Activated CD8-positive, alpha-beta T cell treated with anti-CD3 and anti-CD28 coated beads for 36 hours (primary cell): ENCODE data around the gene ARHGAP26. TPM values are rescaled to one million over a fixed set of nuclear protein-coding genes. Genes with fewer than 3 reads are reported as not detected.

ENCODE experiments used
- ATAC-seq: fragments of 200-7000 bp; cut with Tn5 transposase; one replicate; pipeline ENCODE4 v1.10.0; 2021; ENCODE audit warnings: mild to moderate bottlenecking, moderate library complexity
- CTCF ChIA-PET: fragments of 350-600 bp; sonication (Branson Sonifier 250); formaldehyde crosslinking; loops from one replicate; lab custom pipeline; 2021; ENCODE audit warnings: antibody characterized with exemption; lab: Charles Lee
- POLR2A ChIA-PET: fragments of 350-600 bp; sonication (Branson Sonifier 250); formaldehyde crosslinking; loops from one replicate; lab custom pipeline; 2021; ENCODE audit warnings: antibody characterized with exemption; lab: Charles Lee
- DNase-seq: peaks from one replicate; pipeline ENCODE4 v3.0.0-alpha.2; 2020
- H3K27ac Mint-ChIP-seq: one replicate; pipeline ENCODE4 v1.8.0; 2021; ENCODE audit warnings: mild to moderate bottlenecking, mixed read lengths
- H3K27me3 Mint-ChIP-seq: one replicate; pipeline ENCODE4 v1.8.0; 2021; ENCODE audit warnings: mixed read lengths
- H3K36me3 Mint-ChIP-seq: one replicate; pipeline ENCODE4 v1.8.0; 2021; ENCODE audit warnings: low read depth, mixed read lengths
- H3K4me1 Mint-ChIP-seq: one replicate; pipeline ENCODE4 v1.8.0; 2021; ENCODE audit warnings: low read depth, mixed read lengths
- H3K4me3 Mint-ChIP-seq: one replicate; pipeline ENCODE4 v1.8.0; 2021; ENCODE audit warnings: mild to moderate bottlenecking, moderate library complexity, mixed read lengths
- H3K9me3 Mint-ChIP-seq: one replicate; pipeline ENCODE4 v1.8.0; 2021; ENCODE audit warnings: mixed read lengths
- CTCF ChIP-seq: fragments of 200-600 bp; IDR thresholded peaks from one replicate; pipeline ENCODE4 v1.8.0; 2022; ENCODE audit warnings: antibody characterized with exemption, mild to moderate bottlenecking
- intact Hi-C: fragments of 100-400 bp; cut with micrococcal nuclease; formaldehyde crosslinking; loops from one replicate; pipeline ENCODE4 v1.10.0; 2022
- total RNA-seq, 2 experiments: library from RNA; stranded (reverse); gene quantifications; one replicate each; pipeline ENCODE4 v1.2.3, GENCODE V29; 2021

The ARHGAP26 gene
- total RNA-seq, 2 experiments from 2014 or later = 12.7 to 18.0 TPM

GRCh38 chr5:142771666-142772065 is 1.5 kb downstream of the ARHGAP26 start:
- ChIA-PET POLR2A (interaction anchor here (1.4 to 4.9 kb wide), 4 partner anchors 13 to 93 kb away, joined by 4 to 62 read pairs (median 20); no protein-coding TSS in a partner anchor), CTCF (interaction anchor here (0.5 to 12.3 kb wide), 20 partner anchors 8 to 117 kb away, joined by 3 to 139 read pairs (median 10); no protein-coding TSS in a partner anchor)
- Mint-ChIP-seq H3K27ac (peak overlapping the region; percentile 13), H3K4me3 (peak overlapping the region; percentile 94), H3K9me3 (no peaks in the 10 kb centered on the region), H3K27me3 (no peaks in the 10 kb centered on the region), H3K4me1 (peaks cover 43% of the 10 kb centered on the region), H3K36me3 (no peaks in the 10 kb centered on the region)
- TF ChIP-seq CTCF = no peak
- intact Hi-C loops = loop anchor here (5.0 kb wide), 1 partner anchor 51 kb away; no protein-coding TSS in a partner anchor
- ATAC-seq = no peak
- no peak for DNase-seq

- Mint-ChIP-seq H3K4me3 (peak overlapping the region; percentile 94), H3K36me3 (peaks cover 2% of the 10 kb centered on the region), H3K4me1 (peaks cover 50% of the 10 kb centered on the region), H3K27ac (no peak overlapping the region), H3K27me3 (no peaks in the 10 kb centered on the region), H3K9me3 (no peaks in the 10 kb centered on the region)
- POLR2A ChIA-PET = interaction anchor here (4.9 kb wide), 2 partner anchors 12 to 26 kb away, joined by 35 to 62 read pairs; no protein-coding TSS in a partner anchor
- DNase-seq (no peak), ATAC-seq (no peak)
- TF ChIP-seq CTCF = no peak
- CTCF ChIA-PET = interaction anchor here (0.9 to 12.3 kb wide), 15 partner anchors 11 to 116 kb away, joined by 3 to 139 read pairs (median 16); no protein-coding TSS in a partner anchor
- intact Hi-C loops = loop anchor here (5.0 kb wide), 1 partner anchor 50 kb away; no protein-coding TSS in a partner anchor
Observed at GRCh38 chr5:142772446-142773293, 2.5 kb downstream of the ARHGAP26 start.

- TF ChIP-seq CTCF = no peak
- H3K27me3 Mint-ChIP-seq = no peaks in the 10 kb centered on the region
- no peak for DNase-seq
- ChIA-PET CTCF (interaction anchor here (1.4 to 1.5 kb wide), 2 partner anchors 29 to 90 kb away, joined by 4 to 5 read pairs; no protein-coding TSS in a partner anchor), POLR2A (interaction anchor here (1.3 to 1.5 kb wide), 2 partner anchors 47 to 50 kb away, joined by 4 read pairs; no protein-coding TSS in a partner anchor)
- H3K4me3 Mint-ChIP-seq = no peak overlapping the region
- intact Hi-C loops = no loop called here
- peaks cover 69% of the 10 kb centered on the region for H3K4me1 Mint-ChIP-seq
- H3K36me3 Mint-ChIP-seq = peaks cover 2% of the 10 kb centered on the region
- H3K9me3 Mint-ChIP-seq = no peaks in the 10 kb centered on the region
- no peak overlapping the region for H3K27ac Mint-ChIP-seq
- no peak for ATAC-seq
Observed at GRCh38 chr5:142777099-142777498, 6.9 kb downstream of the ARHGAP26 start.

GRCh38 chr5:142777850-142778249 is 7.7 kb downstream of the ARHGAP26 start:
- TF ChIP-seq CTCF = no peak
- intact Hi-C loops = no loop called here
- DNase-seq (peak; percentile 21), ATAC-seq (peak; percentile 24)
- CTCF ChIA-PET = interaction anchor here (1.4 to 2.5 kb wide), 3 partner anchors 30 to 89 kb away, joined by 4 to 11 read pairs (median 5); no protein-coding TSS in a partner anchor
- Mint-ChIP-seq H3K27ac (no peak overlapping the region), H3K4me1 (peaks cover 70% of the 10 kb centered on the region), H3K4me3 (no peak overlapping the region), H3K9me3 (no peaks in the 10 kb centered on the region), H3K36me3 (peaks cover 2% of the 10 kb centered on the region), H3K27me3 (no peaks in the 10 kb centered on the region)
- POLR2A ChIA-PET = interaction anchor here (1.5 kb wide), 1 partner anchor 49 kb away, joined by 4 read pairs; no protein-coding TSS in a partner anchor
